AG09319 (cell line): Measurements from ENCODE around the gene GIPC3.

ENCODE experiments used
- DNase-seq: peaks from one replicate; pipeline ENCODE4 v3.0.0-alpha.2; 2010; ENCODE audit warnings: low read depth; ENCODE audit errors: extremely low read depth
- TF ChIP-seq, protein P1 (sequence below): IDR thresholded peaks from 2 replicates; pipeline ENCODE4 v1.5.1; 2011; ENCODE audit warnings: low read depth, mild to moderate bottlenecking, inconsistent platforms, low read length, moderate library complexity

Gene GIPC3

DNA sequence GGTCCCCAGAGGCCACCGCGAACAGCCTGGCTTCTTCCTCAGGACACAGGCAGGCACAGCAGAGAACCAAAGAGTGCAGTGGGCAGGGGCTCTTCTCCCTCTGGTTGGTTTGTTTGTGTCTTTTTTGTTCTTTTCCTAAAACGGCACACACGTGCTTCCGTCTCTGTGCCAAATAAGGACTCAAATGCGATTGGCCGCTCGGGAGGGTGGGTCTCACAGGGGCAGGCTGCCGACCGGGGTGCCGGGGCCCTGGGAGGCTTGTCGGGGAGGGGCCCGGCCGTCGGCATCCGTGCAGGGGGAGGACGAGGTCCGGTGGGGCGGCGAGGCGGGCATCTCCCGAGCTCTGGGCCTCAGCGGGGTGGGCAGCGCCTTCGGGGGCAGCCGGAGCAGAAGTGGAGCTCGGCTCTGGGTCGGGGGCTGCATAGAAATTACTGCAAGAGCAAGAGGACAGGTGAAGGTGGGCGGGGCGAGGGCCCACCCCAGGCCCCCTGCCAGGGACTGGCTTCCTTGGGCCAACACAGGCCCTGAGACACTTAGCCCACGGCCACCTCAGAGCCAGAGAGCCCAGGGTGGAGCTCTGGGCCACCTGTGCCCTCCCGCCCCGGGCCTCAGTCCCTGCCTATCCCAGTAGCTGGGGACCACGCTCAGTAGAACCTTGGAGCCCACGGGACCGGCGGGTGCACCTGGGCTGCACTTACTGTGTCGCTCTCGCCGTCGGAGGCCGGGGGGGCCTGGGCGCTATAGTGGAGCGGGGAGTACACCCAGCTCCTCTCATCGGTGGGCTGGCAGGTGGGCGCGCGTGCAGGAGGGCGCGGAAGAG lies 47.7 kb downstream of the GIPC3 start:
- no peak for DNase-seq

GRCh38 chr19:3633559-3633988 lies 48.3 kb downstream of the GIPC3 start:
- TF ChIP-seq, protein P1, sequence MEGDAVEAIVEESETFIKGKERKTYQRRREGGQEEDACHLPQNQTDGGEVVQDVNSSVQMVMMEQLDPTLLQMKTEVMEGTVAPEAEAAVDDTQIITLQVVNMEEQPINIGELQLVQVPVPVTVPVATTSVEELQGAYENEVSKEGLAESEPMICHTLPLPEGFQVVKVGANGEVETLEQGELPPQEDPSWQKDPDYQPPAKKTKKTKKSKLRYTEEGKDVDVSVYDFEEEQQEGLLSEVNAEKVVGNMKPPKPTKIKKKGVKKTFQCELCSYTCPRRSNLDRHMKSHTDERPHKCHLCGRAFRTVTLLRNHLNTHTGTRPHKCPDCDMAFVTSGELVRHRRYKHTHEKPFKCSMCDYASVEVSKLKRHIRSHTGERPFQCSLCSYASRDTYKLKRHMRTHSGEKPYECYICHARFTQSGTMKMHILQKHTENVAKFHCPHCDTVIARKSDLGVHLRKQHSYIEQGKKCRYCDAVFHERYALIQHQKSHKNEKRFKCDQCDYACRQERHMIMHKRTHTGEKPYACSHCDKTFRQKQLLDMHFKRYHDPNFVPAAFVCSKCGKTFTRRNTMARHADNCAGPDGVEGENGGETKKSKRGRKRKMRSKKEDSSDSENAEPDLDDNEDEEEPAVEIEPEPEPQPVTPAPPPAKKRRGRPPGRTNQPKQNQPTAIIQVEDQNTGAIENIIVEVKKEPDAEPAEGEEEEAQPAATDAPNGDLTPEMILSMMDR, result no peak
- no peak for DNase-seq

More for the DNA sequence above, 47.7 kb downstream of the GIPC3 start:
- TF ChIP-seq, protein P1, result no peak

DNA sequence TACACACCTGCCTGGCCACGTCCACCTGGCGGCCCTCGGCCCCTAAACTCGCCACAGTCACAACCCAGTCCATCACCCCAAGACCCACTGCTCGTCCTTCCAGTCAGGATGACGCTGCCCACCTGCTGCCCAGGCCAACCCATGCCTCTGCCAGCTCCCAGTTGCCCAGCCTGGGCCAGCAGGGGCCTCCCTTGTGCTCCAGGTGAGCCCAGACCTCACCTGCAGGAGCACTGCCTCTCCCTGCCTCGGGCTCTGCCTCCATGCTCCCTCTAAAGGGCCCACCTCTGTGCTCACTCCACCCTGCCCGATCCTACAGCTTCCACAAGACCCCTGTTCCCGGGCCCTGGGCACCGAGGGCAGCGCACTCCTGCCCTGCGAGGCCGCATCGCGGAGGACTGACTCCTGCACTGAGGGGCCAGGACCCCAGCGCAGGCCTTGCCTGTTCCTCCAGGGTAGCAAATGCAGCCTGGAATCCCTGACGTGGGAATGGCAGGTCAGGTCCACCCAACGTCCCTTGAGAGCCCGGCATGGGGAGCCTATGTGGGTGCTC lies 49.3 kb downstream of the GIPC3 start:
- no peak for DNase-seq
- TF ChIP-seq, protein P1, result no peak

DNA sequence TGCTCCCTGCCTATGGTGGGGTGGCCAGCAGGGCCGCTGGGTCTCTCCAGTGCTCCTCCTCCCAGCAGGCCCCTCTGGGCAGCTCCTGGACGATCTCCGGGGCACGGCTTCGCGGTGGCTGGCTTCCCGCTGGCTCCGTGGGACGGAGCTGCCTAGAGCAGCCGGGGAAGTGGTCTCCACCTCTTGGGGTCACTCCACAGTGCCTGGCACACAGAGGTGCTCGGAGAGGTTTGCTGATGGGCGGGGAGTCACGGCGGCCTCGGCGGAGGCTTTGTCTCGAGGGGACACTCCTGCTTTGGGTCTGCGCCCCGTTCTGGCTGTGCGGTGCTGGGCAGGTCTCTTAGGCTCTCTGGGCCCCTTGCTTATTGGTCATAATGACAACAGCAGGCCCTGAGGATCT lies 51.2 kb downstream of the GIPC3 start:
- TF ChIP-seq, protein P1, result no peak
- DNase-seq, result no peak

DNA sequence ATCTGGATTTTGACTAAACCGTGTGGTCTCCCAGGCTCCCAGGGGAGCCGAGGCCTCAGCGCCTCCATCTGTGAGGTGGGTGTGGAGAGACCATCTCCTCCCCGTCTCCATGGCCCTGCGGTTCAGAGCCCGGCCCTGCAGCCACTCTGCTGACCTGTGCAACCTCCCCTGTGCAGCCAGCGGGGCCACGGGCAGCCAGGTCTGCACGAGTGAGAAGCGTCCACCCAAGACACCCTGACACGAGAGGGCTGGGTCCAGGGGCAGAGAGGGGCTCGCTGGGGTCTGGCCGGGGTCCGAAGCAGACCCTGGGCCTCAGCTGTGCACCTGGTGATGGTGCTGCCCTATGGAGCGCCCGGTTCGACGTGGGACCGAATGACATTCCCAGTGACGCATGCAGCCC lies 51.7 kb downstream of the GIPC3 start:
- no peak for DNase-seq
- TF ChIP-seq, protein P1, result no peak

DNA sequence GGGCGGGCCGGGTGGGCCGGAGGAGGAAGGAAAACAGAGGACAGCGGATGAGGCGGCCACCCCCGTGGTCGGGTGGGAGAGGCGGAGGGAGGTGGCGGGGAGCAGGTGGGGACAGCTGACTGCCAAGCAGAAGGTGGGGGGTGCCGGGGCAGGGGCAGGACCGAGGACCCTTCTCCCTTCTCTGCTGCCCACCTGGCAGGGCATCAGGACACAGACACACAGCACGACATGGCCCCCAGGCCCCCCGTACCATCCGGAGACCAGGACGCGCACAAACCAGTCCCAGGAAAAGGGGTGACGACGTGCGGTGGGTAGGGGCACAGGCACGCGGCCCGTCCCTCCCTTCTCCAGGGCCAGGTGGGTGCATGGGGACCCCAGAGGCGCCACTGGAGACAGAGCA lies 52.3 kb downstream of the GIPC3 start:
- TF ChIP-seq, protein P1, result no peak
- DNase-seq, result no peak
